NCI-H128 (cell line): ENCODE data around the gene RXFP4.
A peak's percentile ranks its signal among the peaks of the same experiment; 100 is the strongest.
"Not testable (repeated sequence)": the region's sequence is repeated elsewhere in the genome, so short reads cannot be mapped to it uniquely, and the experiment has no call there.

Source experiments
- DNase-seq: peaks from one replicate; lab custom pipeline; 2025; ENCODE audit not compliant: unreplicated experiment; lab: John Stamatoyannopoulos, UW

Gene RXFP4

GRCh38 chr1:155940993-155941844, at the start of gene RXFP4:
Gene RXFP4 (plus strand): TSS chr1:155941638. CDS start chr1:155941710, 72 bp downstream.
- DNase-seq = no peak

- no peak for DNase-seq
Measured at GRCh38 chr1:155892796-155893195, 48.6 kb upstream of the RXFP4 start.

GRCh38 chr1:155893389-155894142, 47.9 kb upstream of the RXFP4 start:
- no peak for DNase-seq

GRCh38 chr1:155895617-155896016, 45.8 kb upstream of the RXFP4 start:
- not testable (repeated sequence) for DNase-seq

GRCh38 chr1:155896476-155896875, 45.0 kb upstream of the RXFP4 start:
- not testable (repeated sequence) for DNase-seq

GRCh38 chr1:155897746-155898145, 43.7 kb upstream of the RXFP4 start:
- no peak for DNase-seq

GRCh38 chr1:155898888-155899287, 42.5 kb upstream of the RXFP4 start:
- no peak for DNase-seq

- no peak for DNase-seq
Measured at GRCh38 chr1:155899683-155900082, 41.8 kb upstream of the RXFP4 start.

GRCh38 chr1:155900161-155900560, 41.3 kb upstream of the RXFP4 start:
- DNase-seq = no peak

- no peak for DNase-seq
Measured at GRCh38 chr1:155904261-155904660, 37.2 kb upstream of the RXFP4 start.

GRCh38 chr1:155909894-155910293, 31.5 kb upstream of the RXFP4 start:
- DNase-seq = no peak

- no peak for DNase-seq
Measured at GRCh38 chr1:155910621-155911121, 30.8 kb upstream of the RXFP4 start.

GRCh38 chr1:155911156-155912055, 30.0 kb upstream of the RXFP4 start, which contains the start of gene RIT1:
Gene RIT1 (minus strand): TSS chr1:155911349. CDS start chr1:155910761, 588 bp downstream.
- peak; percentile 63 for DNase-seq

GRCh38 chr1:155912056-155912536, 29.3 kb upstream of the RXFP4 start:
- DNase-seq = no peak

GRCh38 chr1:155913969-155914757, 27.3 kb upstream of the RXFP4 start:
- no peak for DNase-seq

GRCh38 chr1:155918660-155919059, 22.8 kb upstream of the RXFP4 start:
- DNase-seq = no peak

- DNase-seq = no peak
Measured at GRCh38 chr1:155919801-155920200, 21.6 kb upstream of the RXFP4 start.

- no peak for DNase-seq
Measured at GRCh38 chr1:155920717-155921116, 20.7 kb upstream of the RXFP4 start.

GRCh38 chr1:155925506-155925905, 15.9 kb upstream of the RXFP4 start:
- no peak for DNase-seq

GRCh38 chr1:155929057-155929456, 12.4 kb upstream of the RXFP4 start:
- DNase-seq = no peak
